A673 (cell line): Measurements from ENCODE around the gene ITCH. TPM values are rescaled to one million over a fixed set of nuclear protein-coding genes. Genes with fewer than 3 reads are reported as not detected.
"Not testable (repeated sequence)": the region's sequence is repeated elsewhere in the genome, so short reads cannot be mapped to it uniquely, and the experiment has no call there.

Experiments
- BruUV-seq: library from RNA; stranded (reverse); fragments of 400-500 nt; replicated peaks from 2 replicates; lab custom pipeline; 2021; lab: Mats Ljungman, UMichigan
- CTCF ChIA-PET: fragments of 300-600 bp; sonication (Branson Sonifier 250); formaldehyde crosslinking; loops from one replicate; lab custom pipeline; 2022; ENCODE audit warnings: antibody characterized with exemption; lab: Charles Lee
- POLR2A ChIA-PET: fragments of 300-600 bp; sonication (Branson Sonifier 250); formaldehyde crosslinking; loops from one replicate; lab custom pipeline; 2022; ENCODE audit warnings: antibody characterized with exemption; ENCODE audit not compliant: low non-redundant PET; lab: Charles Lee
- DNase-seq: peaks from one replicate; pipeline ENCODE4 v3.0.0-alpha.2; 2015; ENCODE audit warnings: low spot score
- H3K27ac ChIP-seq: fragments of 200-600 bp; sonication (generic); 2 replicates; pipeline ENCODE4 v1.5.1; 2016; ENCODE audit warnings: mixed run types, low read depth, mild to moderate bottlenecking, mixed read lengths, antibody characterized with exemption, low read length; ENCODE audit not compliant: poor library complexity, severe bottlenecking
- H3K27me3 ChIP-seq: fragments of 200-600 bp; sonication (generic); replicated peaks from 2 replicates; pipeline ENCODE4 v1.6.1; 2017; ENCODE audit warnings: mixed run types, low read depth, mild to moderate bottlenecking, mixed read lengths, antibody characterized with exemption, low read length; ENCODE audit not compliant: insufficient read depth, poor library complexity
- H3K36me3 ChIP-seq: fragments of 200-600 bp; sonication (generic); 2 replicates; pipeline ENCODE4 v1.6.1; 2016; ENCODE audit warnings: mixed run types, mild to moderate bottlenecking, mixed read lengths, antibody characterized with exemption, low read length; ENCODE audit not compliant: insufficient read depth, poor library complexity, severe bottlenecking
- H3K4me1 ChIP-seq: fragments of 200-600 bp; sonication (generic); 2 replicates; pipeline ENCODE4 v1.6.1; 2017; ENCODE audit warnings: mixed run types, mild to moderate bottlenecking, mixed read lengths, antibody characterized with exemption, low read length; ENCODE audit not compliant: insufficient read depth, poor library complexity, severe bottlenecking
- H3K4me3 ChIP-seq: fragments of 200-600 bp; sonication (generic); 2 replicates; pipeline ENCODE4 v1.5.1; 2016; ENCODE audit warnings: low read depth, mixed run types, mild to moderate bottlenecking, mixed read lengths, low read length; ENCODE audit not compliant: poor library complexity, severe bottlenecking
- H3K9me3 ChIP-seq: fragments of 200-600 bp; sonication (generic); 2 replicates; pipeline ENCODE4 v1.6.1; 2016; ENCODE audit warnings: mixed run types, low read depth, mild to moderate bottlenecking, mixed read lengths, antibody characterized with exemption, low read length; ENCODE audit not compliant: poor library complexity, severe bottlenecking
- EZH2 ChIP-seq: fragments of 200-600 bp; sonication (generic); IDR thresholded peaks from 2 replicates; pipeline ENCODE4 v1.6.1; 2017; ENCODE audit warnings: borderline replicate concordance, low read depth, mild to moderate bottlenecking, mixed read lengths, antibody characterized with exemption, low read length; ENCODE audit not compliant: poor library complexity, severe bottlenecking
- intact Hi-C: fragments of 100-400 bp; cut with micrococcal nuclease; formaldehyde crosslinking; loops from one replicate; pipeline ENCODE4 v1.10.0; 2022; ENCODE audit not compliant: unreplicated experiment
- total RNA-seq: library from RNA; stranded (reverse); gene quantifications from 2 replicates; pipeline ENCODE4 v1.2.3, GENCODE V29; 2021
- TF ChIP-seq, protein P1 (sequence below): fragments of 300-800, 200-600 bp; sonication (generic); conservative IDR thresholded peaks from 2 replicates; pipeline ENCODE4 v1.5.1; 2017; ENCODE audit warnings: low read depth, mild to moderate bottlenecking, antibody characterized with exemption, low read length, moderate library complexity, mixed read lengths

Gene ITCH
- total RNA-seq, 1 experiment from 2014 or later: 56.2 TPM

GRCh38 chr20:34382174-34382573, 19.1 kb downstream of the ITCH start:
- CTCF ChIA-PET: no interaction called here
- Histone ChIP-seq H3K27me3 (no peaks in the 10 kb centered on the region), H3K4me3 (no peak overlapping the region), H3K36me3 (peaks cover 5% of the 10 kb centered on the region), H3K4me1 (peaks cover 8% of the 10 kb centered on the region), H3K9me3 (no peaks in the 10 kb centered on the region), H3K27ac (no peak overlapping the region)
- POLR2A ChIA-PET: no interaction called here
- TF ChIP-seq, protein P1, sequence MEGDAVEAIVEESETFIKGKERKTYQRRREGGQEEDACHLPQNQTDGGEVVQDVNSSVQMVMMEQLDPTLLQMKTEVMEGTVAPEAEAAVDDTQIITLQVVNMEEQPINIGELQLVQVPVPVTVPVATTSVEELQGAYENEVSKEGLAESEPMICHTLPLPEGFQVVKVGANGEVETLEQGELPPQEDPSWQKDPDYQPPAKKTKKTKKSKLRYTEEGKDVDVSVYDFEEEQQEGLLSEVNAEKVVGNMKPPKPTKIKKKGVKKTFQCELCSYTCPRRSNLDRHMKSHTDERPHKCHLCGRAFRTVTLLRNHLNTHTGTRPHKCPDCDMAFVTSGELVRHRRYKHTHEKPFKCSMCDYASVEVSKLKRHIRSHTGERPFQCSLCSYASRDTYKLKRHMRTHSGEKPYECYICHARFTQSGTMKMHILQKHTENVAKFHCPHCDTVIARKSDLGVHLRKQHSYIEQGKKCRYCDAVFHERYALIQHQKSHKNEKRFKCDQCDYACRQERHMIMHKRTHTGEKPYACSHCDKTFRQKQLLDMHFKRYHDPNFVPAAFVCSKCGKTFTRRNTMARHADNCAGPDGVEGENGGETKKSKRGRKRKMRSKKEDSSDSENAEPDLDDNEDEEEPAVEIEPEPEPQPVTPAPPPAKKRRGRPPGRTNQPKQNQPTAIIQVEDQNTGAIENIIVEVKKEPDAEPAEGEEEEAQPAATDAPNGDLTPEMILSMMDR: no peak
- no peak for TF ChIP-seq EZH2
- DNase-seq: no peak
- no TSS peak for BruUV-seq
- intact Hi-C loops: no loop called here

- H3K9me3 ChIP-seq, DNase-seq, BruUV-seq, intact Hi-C loops, H3K4me3 ChIP-seq, H3K4me1 ChIP-seq, H3K36me3 ChIP-seq, CTCF ChIA-PET, H3K27ac ChIP-seq, H3K27me3 ChIP-seq: not testable (repeated sequence)
- POLR2A ChIA-PET: interaction anchor here (0.7 kb wide), 1 partner anchor 1638 kb away, joined by 3 read pairs; no protein-coding TSS in a partner anchor
Measured at GRCh38 chr20:34382877-34383455, 19.9 kb downstream of the ITCH start.

DNA sequence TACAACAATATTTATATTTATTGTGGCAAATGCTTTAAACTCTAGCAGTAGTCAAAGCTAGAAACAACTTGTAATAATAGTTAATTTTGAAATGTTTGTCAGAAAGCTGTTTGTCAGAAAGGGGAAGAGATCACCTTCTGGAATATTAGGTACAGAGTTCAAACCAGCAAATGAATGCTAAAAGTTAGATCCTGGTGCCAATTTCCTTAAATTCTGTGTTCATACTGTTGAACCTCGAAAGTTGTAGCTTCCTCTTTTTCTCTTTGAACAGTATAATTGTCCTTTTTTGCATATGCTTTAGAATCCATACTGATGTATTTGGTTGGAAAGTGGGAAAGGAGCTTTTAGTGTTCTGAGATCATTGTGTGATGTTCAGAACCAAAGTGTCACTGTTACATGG, 22.4 kb downstream of the ITCH start:
- DNase-seq: no peak
- BruUV-seq: no TSS peak
- no peak for TF ChIP-seq EZH2
- TF ChIP-seq, protein P1: no peak
- ChIA-PET POLR2A (interaction anchor here (0.7 kb wide), 2 partner anchors 135 to 440 kb away, joined by 4 to 5 read pairs; partner anchors contain the start of gene NCOA6), CTCF (no interaction called here)
- no peak overlapping the region for H3K4me3 ChIP-seq
- H3K9me3 ChIP-seq: no peaks in the 10 kb centered on the region
- intact Hi-C loops: no loop called here
- no peak overlapping the region for H3K27ac ChIP-seq
- peaks cover 27% of the 10 kb centered on the region for H3K4me1 ChIP-seq
- H3K36me3 ChIP-seq: peaks cover 3% of the 10 kb centered on the region
- H3K27me3 ChIP-seq: no peaks in the 10 kb centered on the region

GRCh38 chr20:34388000-34388399, 24.9 kb downstream of the ITCH start:
- TF ChIP-seq, protein P1: no peak
- no peak for TF ChIP-seq EZH2
- Histone ChIP-seq H3K27ac (no peak overlapping the region), H3K36me3 (peaks cover 4% of the 10 kb centered on the region), H3K27me3 (no peaks in the 10 kb centered on the region), H3K4me1 (peaks cover 27% of the 10 kb centered on the region), H3K4me3 (no peak overlapping the region), H3K9me3 (no peaks in the 10 kb centered on the region)
- ChIA-PET CTCF (no interaction called here), POLR2A (no interaction called here)
- intact Hi-C loops: no loop called here
- no TSS peak for BruUV-seq
- no peak for DNase-seq
